Prostate gland (tissue), 2 donors: ENCODE results near the gene ZNF516. TPM values are rescaled to one million over a fixed set of nuclear protein-coding genes. Genes with fewer than 3 reads are reported as not detected.
A peak's percentile ranks its signal among the peaks of the same experiment; 100 is the strongest.

Source experiments
- DNase-seq: peaks from one replicate; pipeline ENCODE4 v3.0.0-alpha.2; 2019; ENCODE audit warnings: low spot score
- H3K27ac ChIP-seq, 2 donors: fragments of 200-600 bp; sonication (generic); 2 replicates each; pipeline ENCODE4 v1.5.1; 2017 to 2019
- H3K27me3 ChIP-seq: fragments of 200-600 bp; sonication (generic); replicated peaks from 2 replicates; pipeline ENCODE4 v1.5.1; 2019; ENCODE audit not compliant: insufficient read depth
- H3K36me3 ChIP-seq, 2 donors: fragments of 200-600 bp; sonication (generic); 1 replicate in 1 of 2; 2 replicates in 1 of 2; pipeline versions ENCODE4 v1.5.1 to v1.8.1; 2017 to 2019
- H3K4me1 ChIP-seq: fragments of 200-600 bp; sonication (generic); replicated peaks from 2 replicates; pipeline ENCODE4 v1.5.1; 2019
- H3K4me3 ChIP-seq, 2 donors: fragments of 200-600 bp; sonication (generic); 2 replicates each; pipeline ENCODE4 v1.5.1; 2017 to 2019
- H3K9me3 ChIP-seq: fragments of 200-600 bp; sonication (generic); 2 replicates; pipeline ENCODE4 v1.5.1; 2017
- CTCF ChIP-seq, 4 experiments: fragments of 200-600 bp in 2 of 4; fragments of 450-650 bp in 2 of 4; sonication (generic) in 2 of 4; IDR thresholded peaks; 1 replicate in 3 of 4; 2 replicates in 1 of 4; pipeline ENCODE4 v1.5.1; 2016 to 2019; ENCODE audit warnings: antibody characterized with exemption in 4 of 4, mild to moderate bottlenecking in 2 of 4, moderate library complexity in 2 of 4
- POLR2A ChIP-seq: fragments of 450-650 bp; IDR thresholded peaks from one replicate; pipeline ENCODE4 v1.6.1; 2016; ENCODE audit warnings: antibody characterized with exemption, mild to moderate bottlenecking
- POLR2AphosphoS5 ChIP-seq: sonication (generic); formaldehyde crosslinking; IDR thresholded peaks from one replicate; pipeline ENCODE4 v1.6.1; 2017; ENCODE audit warnings: antibody characterized with exemption
- WGBS: methylation state at CpG from one replicate; pipeline ENCODE4 v1.1.5; 2018; 5-methylcytosine and 5-hydroxymethylcytosine counted together
- intact Hi-C: fragments of 100-400 bp; cut with DNase I; formaldehyde crosslinking; loops from one replicate; pipeline ENCODE4 v1.14.2; 2022
- total RNA-seq, 2 donors: library from RNA; depleted of rRNA; stranded (reverse); fragments of >200 nt; gene quantifications; one replicate each; pipeline ENCODE4 v1.1.0, GENCODE V29; 2016

ZNF516 gene
- total RNA-seq, 2 donors from 2014 or later = 25.0 to 158 TPM

- H3K9me3 ChIP-seq = no peaks in the 10 kb centered on the region
- H3K27me3 ChIP-seq = no peaks in the 10 kb centered on the region
- H3K27ac ChIP-seq = no peak overlapping the region
- no peak overlapping the region for H3K4me3 ChIP-seq
- 93% methylated on average over 19 of the region's 19 CpGs for WGBS
- no peaks in the 10 kb centered on the region for H3K4me1 ChIP-seq
- intact Hi-C loops = no loop called here
- H3K36me3 ChIP-seq = no peaks in the 10 kb centered on the region
- no peak for DNase-seq
- no peak for TF ChIP-seq CTCF (IDR thresholded peaks at IDR 0.05)
These were observed 30.5 kb downstream of the ZNF516 start for GRCh38 chr18:76464281-76465259.

- TF ChIP-seq CTCF (IDR thresholded peaks at IDR 0.05) (no peak), POLR2AphosphoS5 (no peak), POLR2A (no peak)
- no peaks in the 10 kb centered on the region for H3K27me3 ChIP-seq
- H3K4me3 ChIP-seq = no peak overlapping the region
- H3K9me3 ChIP-seq = no peaks in the 10 kb centered on the region
- H3K27ac ChIP-seq = no peak overlapping the region
- 91% methylated on average over 14 of the region's 14 CpGs for WGBS
- intact Hi-C loops = no loop called here
- DNase-seq = no peak
- H3K4me1 ChIP-seq = peaks cover 4% of the 10 kb centered on the region
- H3K36me3 ChIP-seq = no peaks in the 10 kb centered on the region
These were observed 31.2 kb downstream of the ZNF516 start for GRCh38 chr18:76463872-76464271.

GRCh38 chr18:76463358-76463757 is 31.7 kb downstream of the ZNF516 start:
- 85% methylated on average over 18 of the region's 18 CpGs for WGBS
- intact Hi-C loops = no loop called here

GRCh38 chr18:76462326-76462694 is 32.7 kb downstream of the ZNF516 start:
- TF ChIP-seq POLR2A (no peak), CTCF (IDR thresholded peaks at IDR 0.05) (peak in 2 of 4 experiments; percentile 6 to 26)
- H3K27ac ChIP-seq = no peak overlapping the region
- intact Hi-C loops = no loop called here
- H3K9me3 ChIP-seq = no peaks in the 10 kb centered on the region
- no peak overlapping the region for H3K4me3 ChIP-seq
- no peak for DNase-seq
- no peaks in the 10 kb centered on the region for H3K36me3 ChIP-seq
- H3K4me1 ChIP-seq = peaks cover 4% of the 10 kb centered on the region
- WGBS = 70% methylated on average over 12 of the region's 12 CpGs
- no peaks in the 10 kb centered on the region for H3K27me3 ChIP-seq

More at GRCh38 chr18:76463358-76463757, 31.7 kb downstream of the ZNF516 start:
- DNase-seq = no peak
- Histone ChIP-seq H3K36me3 (no peaks in the 10 kb centered on the region), H3K27ac (no peak overlapping the region), H3K4me1 (peaks cover 4% of the 10 kb centered on the region), H3K9me3 (no peaks in the 10 kb centered on the region), H3K27me3 (no peaks in the 10 kb centered on the region), H3K4me3 (no peak overlapping the region)
- TF ChIP-seq POLR2A (no peak), POLR2AphosphoS5 (no peak), CTCF (IDR thresholded peaks at IDR 0.05) (no peak)
